ENCODE data around the gene SLC6A3.
"Not testable (repeated sequence)": the region's sequence is repeated elsewhere in the genome, so short reads cannot be mapped to it uniquely, and the experiment has no call there.

The SLC6A3 gene

DNA sequence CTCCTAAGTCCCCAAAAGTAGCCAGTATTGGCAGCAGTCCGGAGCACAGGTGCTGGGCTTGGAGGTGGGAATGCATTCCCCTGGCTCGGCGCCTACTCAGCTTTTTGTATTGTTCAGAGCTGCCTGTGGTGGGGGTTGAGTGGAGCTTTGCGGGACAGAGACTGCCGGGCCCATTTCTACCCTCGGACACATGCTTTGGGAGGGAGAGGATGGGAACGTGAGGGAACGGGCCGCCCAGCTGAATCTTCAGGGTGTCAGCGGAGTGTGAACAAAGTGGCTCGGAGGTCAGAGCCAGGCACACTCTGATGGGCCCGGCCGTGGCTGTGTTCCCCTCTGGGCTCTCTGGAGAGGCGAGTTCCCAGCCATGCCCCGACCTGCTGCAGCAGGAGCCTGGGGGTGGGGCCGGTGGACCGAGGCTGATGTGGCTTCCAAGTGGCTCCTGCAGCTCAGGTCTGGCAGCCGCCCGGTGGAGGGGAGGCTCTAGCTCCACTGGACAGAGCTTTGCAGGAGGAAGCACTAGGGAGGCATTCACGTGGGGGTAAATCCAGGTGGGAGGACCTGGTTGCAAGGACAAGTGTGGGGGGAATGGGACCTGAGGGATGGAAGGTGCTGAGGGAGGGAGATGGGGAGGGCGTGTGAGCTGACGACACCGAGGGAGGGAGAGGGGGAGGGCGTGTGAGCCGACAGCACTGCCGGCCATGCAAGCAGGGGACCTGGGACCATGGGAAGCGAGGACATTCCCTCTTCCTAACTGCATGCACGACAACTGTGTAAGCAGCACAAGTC, 31.1 kb upstream of the SLC6A3 start:
- H3K4ac ChIP-seq (ENCODE audit: low read depth, low read length) = no peak overlapping the region
- no peak overlapping the region for H2AK5ac ChIP-seq (ENCODE audit: low read length)
- H3K23ac ChIP-seq (ENCODE audit: low read length) = no peak overlapping the region
- no peak overlapping the region for H4K8ac ChIP-seq (ENCODE audit: low read depth, low read length)
- H3K9ac ChIP-seq (ENCODE audit: low read length) = no peak overlapping the region
- no peak overlapping the region for H2BK15ac ChIP-seq (replicated peaks; ENCODE audit: low read depth)
- no peak overlapping the region for H3K56ac ChIP-seq (ENCODE audit: low read length)
- H3K36me3 ChIP-seq (ENCODE audit: control insufficient read depth, insufficient read depth, low read length) = peaks cover 17% of the 10 kb centered on the region
- no peak overlapping the region for H4K5ac ChIP-seq (ENCODE audit: low read length)
- H3K27ac ChIP-seq (ENCODE audit: low read depth, low read length) = no peak overlapping the region
- H3K79me2 ChIP-seq (ENCODE audit: control insufficient read depth, insufficient read depth, low read length) = no peaks in the 10 kb centered on the region
- no peak for DNase-seq
- H3K4me3 ChIP-seq (ENCODE audit: low read length) = no peak overlapping the region
- no peak overlapping the region for H2BK5ac ChIP-seq (ENCODE audit: low read length)
- H3K27me3 ChIP-seq (ENCODE audit: insufficient read depth, low read length, poor library complexity) = no peaks in the 10 kb centered on the region
- H3K79me1 ChIP-seq (ENCODE audit: low read length) = no peaks in the 10 kb centered on the region
- no peak overlapping the region for H3K18ac ChIP-seq (ENCODE audit: low read length)
- WGBS (ENCODE audit: extremely low coverage, insufficient coverage, low lambda C conversion rate) = no CpG with 5 or more reads among the region's 28 CpGs
- H3K4me2 ChIP-seq (ENCODE audit: low read length) = no peak overlapping the region
- no peaks in the 10 kb centered on the region for H3K4me1 ChIP-seq (ENCODE audit: control insufficient read depth, low read depth, low read length)
- H2BK120ac ChIP-seq (ENCODE audit: low read depth, low read length) = no peak overlapping the region

DNA sequence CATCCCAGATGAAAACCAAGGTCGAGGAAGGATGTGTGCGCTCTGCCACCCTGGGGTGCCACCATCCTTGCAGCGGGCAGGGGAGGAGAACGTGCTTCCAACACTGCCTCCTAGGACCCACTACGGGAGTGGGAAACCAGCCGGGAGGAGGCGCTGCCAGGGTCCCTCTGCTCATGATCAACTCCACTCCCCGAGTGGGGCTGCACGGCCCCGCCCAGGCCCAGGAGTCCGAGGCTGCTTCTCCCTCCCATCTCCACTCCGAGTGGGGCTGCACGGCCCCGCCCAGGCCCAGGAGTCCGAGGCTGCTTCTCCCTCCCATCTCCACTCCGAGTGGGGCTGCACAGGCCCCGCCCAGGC, 30.3 kb upstream of the SLC6A3 start:
- H3K27ac ChIP-seq (ENCODE audit: low read depth, low read length); H3K4ac ChIP-seq (ENCODE audit: low read depth, low read length); H3K79me2 ChIP-seq (ENCODE audit: control insufficient read depth, insufficient read depth, low read length); H2AK5ac ChIP-seq (ENCODE audit: low read length); H3K27me3 ChIP-seq (ENCODE audit: insufficient read depth, low read length, poor library complexity); H3K4me1 ChIP-seq (ENCODE audit: control insufficient read depth, low read depth, low read length); H3K79me1 ChIP-seq (ENCODE audit: low read length); H2BK120ac ChIP-seq (ENCODE audit: low read depth, low read length); H3K9ac ChIP-seq (ENCODE audit: low read length); H3K23ac ChIP-seq (ENCODE audit: low read length); H4K8ac ChIP-seq (ENCODE audit: low read depth, low read length); DNase-seq; H3K18ac ChIP-seq (ENCODE audit: low read length); H3K4me2 ChIP-seq (ENCODE audit: low read length); H3K4me3 ChIP-seq (ENCODE audit: low read length); H2BK5ac ChIP-seq (ENCODE audit: low read length); H4K5ac ChIP-seq (ENCODE audit: low read length); H2BK15ac ChIP-seq (replicated peaks; ENCODE audit: low read depth); H3K56ac ChIP-seq (ENCODE audit: low read length): not testable (repeated sequence)
- WGBS (ENCODE audit: extremely low coverage, insufficient coverage, low lambda C conversion rate) = no CpG with 5 or more reads among the region's 17 CpGs
- peaks cover 19% of the 10 kb centered on the region for H3K36me3 ChIP-seq (ENCODE audit: control insufficient read depth, insufficient read depth, low read length)

DNA sequence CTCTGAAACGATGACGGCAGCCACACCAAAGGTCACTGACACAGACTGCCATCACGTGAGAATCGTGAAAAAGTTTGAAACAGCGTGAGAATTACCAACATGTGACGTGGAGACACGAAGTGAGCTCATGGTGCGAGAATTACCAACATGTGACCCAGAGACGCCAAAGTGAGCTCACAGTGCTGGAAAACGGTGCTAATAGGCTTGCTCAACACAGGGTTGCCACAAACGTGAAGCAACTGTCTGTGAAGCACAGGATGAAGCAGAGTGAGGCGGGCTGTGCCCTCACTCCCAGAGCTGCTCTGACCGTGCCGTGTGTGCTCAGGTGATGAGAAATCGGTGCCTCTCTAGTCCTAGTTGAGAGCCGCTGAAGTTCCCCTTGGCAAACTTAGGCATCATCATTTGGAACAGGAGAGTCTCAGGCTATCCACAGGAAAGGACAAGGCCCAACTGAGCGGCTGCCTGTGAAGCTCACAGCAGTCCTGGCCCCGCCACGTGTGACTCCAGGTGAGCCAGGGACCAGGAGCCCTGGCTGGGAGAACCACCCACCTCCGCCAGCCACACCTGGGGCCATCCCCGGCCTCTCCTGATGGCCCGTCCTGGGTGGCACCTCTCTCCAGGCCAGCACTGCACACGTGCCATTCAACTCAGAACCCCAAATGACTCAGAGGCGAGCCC, 29.8 kb upstream of the SLC6A3 start:
- Histone ChIP-seq H3K79me1 (ENCODE audit: low read length) (no peaks in the 10 kb centered on the region), H3K27me3 (ENCODE audit: insufficient read depth, low read length, poor library complexity) (no peaks in the 10 kb centered on the region), H3K4ac (ENCODE audit: low read depth, low read length) (no peak overlapping the region), H2BK120ac (ENCODE audit: low read depth, low read length) (no peak overlapping the region), H2BK5ac (ENCODE audit: low read length) (no peak overlapping the region), H2BK15ac (replicated peaks; ENCODE audit: low read depth) (no peak overlapping the region), H2AK5ac (ENCODE audit: low read length) (no peak overlapping the region), H3K27ac (ENCODE audit: low read depth, low read length) (no peak overlapping the region), H3K18ac (ENCODE audit: low read length) (no peak overlapping the region), H3K56ac (ENCODE audit: low read length) (no peak overlapping the region), H4K8ac (ENCODE audit: low read depth, low read length) (no peak overlapping the region), H3K23ac (ENCODE audit: low read length) (no peak overlapping the region), H3K4me2 (ENCODE audit: low read length) (no peak overlapping the region), H4K5ac (ENCODE audit: low read length) (no peak overlapping the region), H3K4me3 (ENCODE audit: low read length) (no peak overlapping the region), H3K9ac (ENCODE audit: low read length) (no peak overlapping the region), H3K79me2 (ENCODE audit: control insufficient read depth, insufficient read depth, low read length) (no peaks in the 10 kb centered on the region), H3K4me1 (ENCODE audit: control insufficient read depth, low read depth, low read length) (no peaks in the 10 kb centered on the region), H3K36me3 (ENCODE audit: control insufficient read depth, insufficient read depth, low read length) (peaks cover 19% of the 10 kb centered on the region)
- no CpG with 5 or more reads among the region's 24 CpGs for WGBS (ENCODE audit: extremely low coverage, insufficient coverage, low lambda C conversion rate)
- DNase-seq = no peak

DNA sequence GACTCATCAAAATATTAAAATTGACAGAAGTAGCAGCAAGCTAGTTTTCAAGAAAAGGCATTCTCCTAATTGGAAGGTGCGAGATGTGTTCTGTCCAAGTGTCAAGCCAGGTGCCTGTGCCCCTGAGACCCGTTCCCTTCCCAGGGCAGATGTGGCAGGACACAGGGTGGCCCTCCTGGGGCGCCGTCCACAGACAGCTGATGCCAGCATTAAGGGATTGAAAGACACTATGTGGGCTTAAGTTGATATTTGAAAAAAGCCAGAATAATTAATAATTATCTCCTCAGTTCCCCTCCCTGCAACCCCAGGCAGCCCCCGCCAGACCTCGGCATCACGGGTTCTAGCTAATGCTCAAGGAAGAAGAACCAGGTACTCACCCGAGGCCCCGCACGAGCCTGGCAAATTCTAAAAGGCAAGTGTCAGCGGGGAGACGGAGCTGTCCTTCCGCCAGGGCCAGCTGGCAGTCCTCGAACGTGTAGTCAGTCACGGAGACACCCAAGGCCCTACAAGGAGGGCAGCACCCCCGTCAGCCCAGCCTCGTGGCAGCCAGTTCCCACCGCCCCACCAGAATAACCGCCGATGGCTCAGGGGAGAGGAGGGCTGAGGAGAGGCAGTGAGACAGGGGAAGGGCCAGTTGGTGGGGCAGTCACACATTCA, 29.1 kb upstream of the SLC6A3 start:
- H3K79me1 ChIP-seq (ENCODE audit: low read length) = no peaks in the 10 kb centered on the region
- H2BK120ac ChIP-seq (ENCODE audit: low read depth, low read length) = no peak overlapping the region
- H3K27ac ChIP-seq (ENCODE audit: low read depth, low read length) = no peak overlapping the region
- H2BK5ac ChIP-seq (ENCODE audit: low read length) = no peak overlapping the region
- DNase-seq = no peak
- no peak overlapping the region for H3K56ac ChIP-seq (ENCODE audit: low read length)
- H3K4me3 ChIP-seq (ENCODE audit: low read length) = no peak overlapping the region
- H4K8ac ChIP-seq (ENCODE audit: low read depth, low read length) = no peak overlapping the region
- H3K18ac ChIP-seq (ENCODE audit: low read length) = no peak overlapping the region
- H3K27me3 ChIP-seq (ENCODE audit: insufficient read depth, low read length, poor library complexity) = no peaks in the 10 kb centered on the region
- no peak overlapping the region for H3K4ac ChIP-seq (ENCODE audit: low read depth, low read length)
- no peak overlapping the region for H2BK15ac ChIP-seq (replicated peaks; ENCODE audit: low read depth)
- peaks cover 17% of the 10 kb centered on the region for H3K36me3 ChIP-seq (ENCODE audit: control insufficient read depth, insufficient read depth, low read length)
- H3K4me2 ChIP-seq (ENCODE audit: low read length) = no peak overlapping the region
- no peaks in the 10 kb centered on the region for H3K4me1 ChIP-seq (ENCODE audit: control insufficient read depth, low read depth, low read length)
- no peaks in the 10 kb centered on the region for H3K79me2 ChIP-seq (ENCODE audit: control insufficient read depth, insufficient read depth, low read length)
- no peak overlapping the region for H3K9ac ChIP-seq (ENCODE audit: low read length)
- H4K5ac ChIP-seq (ENCODE audit: low read length) = no peak overlapping the region
- H3K23ac ChIP-seq (ENCODE audit: low read length) = no peak overlapping the region
- H2AK5ac ChIP-seq (ENCODE audit: low read length) = no peak overlapping the region
- WGBS (ENCODE audit: extremely low coverage, insufficient coverage, low lambda C conversion rate) = no CpG with 5 or more reads among the region's 21 CpGs

DNA sequence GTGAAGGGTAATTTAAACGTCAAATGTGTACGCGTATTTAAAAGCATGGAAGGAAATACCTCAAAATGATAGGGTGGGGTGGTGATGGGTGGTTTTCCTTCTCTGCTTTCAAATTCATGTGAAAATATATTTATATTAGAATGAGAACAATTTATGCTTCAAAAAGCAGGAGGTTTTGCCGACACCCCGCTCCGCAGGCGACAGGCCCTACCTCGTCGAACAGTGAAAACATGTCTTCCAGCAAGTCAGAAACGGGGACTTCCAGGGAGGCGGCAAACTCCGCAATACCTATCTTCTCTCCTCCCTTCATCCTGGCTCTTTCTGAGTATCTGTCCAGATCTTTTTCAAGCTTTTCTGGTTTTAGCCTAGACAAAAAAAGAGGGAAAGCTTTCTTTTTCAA, 28.5 kb upstream of the SLC6A3 start:
- no peak overlapping the region for H3K27ac ChIP-seq (ENCODE audit: low read depth, low read length)
- no peak overlapping the region for H2BK120ac ChIP-seq (ENCODE audit: low read depth, low read length)
- no peak overlapping the region for H3K9ac ChIP-seq (ENCODE audit: low read length)
- no peak for DNase-seq
- H3K56ac ChIP-seq (ENCODE audit: low read length) = no peak overlapping the region
- H2AK5ac ChIP-seq (ENCODE audit: low read length) = no peak overlapping the region
- H3K4me3 ChIP-seq (ENCODE audit: low read length) = no peak overlapping the region
- H3K4me1 ChIP-seq (ENCODE audit: control insufficient read depth, low read depth, low read length) = no peaks in the 10 kb centered on the region
- no peak overlapping the region for H4K5ac ChIP-seq (ENCODE audit: low read length)
- no peaks in the 10 kb centered on the region for H3K79me2 ChIP-seq (ENCODE audit: control insufficient read depth, insufficient read depth, low read length)
- WGBS (ENCODE audit: extremely low coverage, insufficient coverage, low lambda C conversion rate) = no CpG with 5 or more reads among the region's 12 CpGs
- H2BK5ac ChIP-seq (ENCODE audit: low read length) = no peak overlapping the region
- no peaks in the 10 kb centered on the region for H3K79me1 ChIP-seq (ENCODE audit: low read length)
- no peak overlapping the region for H3K23ac ChIP-seq (ENCODE audit: low read length)
- H3K27me3 ChIP-seq (ENCODE audit: insufficient read depth, low read length, poor library complexity) = no peaks in the 10 kb centered on the region
- H4K8ac ChIP-seq (ENCODE audit: low read depth, low read length) = no peak overlapping the region
- no peak overlapping the region for H3K4ac ChIP-seq (ENCODE audit: low read depth, low read length)
- H2BK15ac ChIP-seq (replicated peaks; ENCODE audit: low read depth) = no peak overlapping the region
- H3K18ac ChIP-seq (ENCODE audit: low read length) = no peak overlapping the region
- no peak overlapping the region for H3K4me2 ChIP-seq (ENCODE audit: low read length)
- peaks cover 15% of the 10 kb centered on the region for H3K36me3 ChIP-seq (ENCODE audit: control insufficient read depth, insufficient read depth, low read length)

Data from mesendoderm (in vitro differentiated cells).